ENCODE data around the gene TXNDC2. TPM values are rescaled to one million over a fixed set of nuclear protein-coding genes. Genes with fewer than 3 reads are reported as not detected.
A peak's percentile ranks its signal among the peaks of the same experiment; 100 is the strongest.

Gene TXNDC2
- total RNA-seq, 1 experiment from 2014 or later, result 0.28 TPM

- Histone ChIP-seq H4K5ac (ENCODE audit: insufficient read length, low read depth, low read length) (no peak within 1 kb of the TSS), H3K79me2 (ENCODE audit: insufficient read depth, low read length) (peaks cover 32% of the 10 kb centered on the region; the same call in 1 of the 2 replicates), H2BK5ac (ENCODE audit: insufficient read length, low read length) (peak within 1 kb of the TSS; percentile 3), H3K4me2 (ENCODE audit: insufficient read depth, insufficient read length, low read length) (peak within 1 kb of the TSS; percentile 86), H3K79me1 (ENCODE audit: insufficient read depth, low read depth, low read length, poor library complexity, severe bottlenecking) (no peaks in the 10 kb centered on the region), H2AK5ac (ENCODE audit: insufficient read length, low read length) (no peak within 1 kb of the TSS), H3K4ac (ENCODE audit: low read depth, low read length) (no peak within 1 kb of the TSS), H3K27me3 (ENCODE audit: insufficient read depth, low read length) (no peaks in the 10 kb centered on the region), H2AFZ (ENCODE audit: low read length) (no peak within 1 kb of the TSS), H3K23ac (ENCODE audit: insufficient read length, low read depth, low read length) (no peak within 1 kb of the TSS), H4K20me1 (ENCODE audit: control insufficient read depth, insufficient read depth, insufficient read length) (no peaks in the 10 kb centered on the region), H2BK15ac (ENCODE audit: low read depth, low read length) (no peak within 1 kb of the TSS), H3K18ac (ENCODE audit: insufficient read length, low read depth, low read length) (peak within 1 kb of the TSS; percentile 76), H4K8ac (replicated peaks; ENCODE audit: insufficient read length, low read depth, low read length) (no peak within 1 kb of the TSS), H3K14ac (ENCODE audit: insufficient read depth, low read length) (peak within 1 kb of the TSS; percentile 99), H3K4me1 (ENCODE audit: insufficient read depth, low read length) (no peaks in the 10 kb centered on the region; the same call in 1 of the 2 replicates), H3K27ac (ENCODE audit: insufficient read length, low read depth, low read length) (no peak within 1 kb of the TSS), H3K56ac (ENCODE audit: insufficient read length, low read depth, low read length) (no peak within 1 kb of the TSS), H2BK120ac (ENCODE audit: low read depth, low read length, poor library complexity, severe bottlenecking) (no peak within 1 kb of the TSS), H2BK20ac (ENCODE audit: low read depth, low read length, poor library complexity, severe bottlenecking) (no peak within 1 kb of the TSS), H3K23me2 (ENCODE audit: insufficient read length, low read depth, low read length, poor library complexity, severe bottlenecking) (peaks cover 4% of the 10 kb centered on the region), H3T11ph (ENCODE audit: low read length) (no peak within 1 kb of the TSS), H2BK12ac (ENCODE audit: insufficient read length, low read depth, low read length) (peak within 1 kb of the TSS; percentile 12), H3K9ac (ENCODE audit: extremely low read depth, insufficient read length, low read length) (peak within 1 kb of the TSS; percentile 89), H4K91ac (ENCODE audit: insufficient read length, low read depth, low read length) (no peak within 1 kb of the TSS), H3K9me3 (ENCODE audit: control insufficient read depth, low read depth, low read length) (no peaks in the 10 kb centered on the region)
- H3K27ac Mint-ChIP-seq, result peak within 1 kb of the TSS; percentile 24 to 86 (median 86); a peak in 6 of 7 replicates
- H3K4me3 Mint-ChIP-seq, result peak within 1 kb of the TSS; percentile 88 to 92
- H3K9me3 Mint-ChIP-seq, result 0 out of 5 replicates have a peak, but pooled peaks cover 0 to 3% of the 10 kb centered on the region in 2 experiments
- no peaks in the 10 kb centered on the region; the same call in 1 of the 2 replicates for H3K27me3 Mint-ChIP-seq (ENCODE audit: low read depth)
- H3K4me1 Mint-ChIP-seq, result peaks cover 25 to 27% of the 10 kb centered on the region in 2 experiments
- DNase-seq, result peak; percentile 95
- no CpG with 5 or more reads among the region's 87 CpGs for WGBS (ENCODE audit: extremely low coverage, insufficient read length, low lambda C conversion rate)
- H3K36me3 Mint-ChIP-seq (ENCODE audit: insufficient read depth in 1 of 3, low read depth in 3 of 3), result no peaks in the 10 kb centered on the region
- TF ChIP-seq, protein P1, sequence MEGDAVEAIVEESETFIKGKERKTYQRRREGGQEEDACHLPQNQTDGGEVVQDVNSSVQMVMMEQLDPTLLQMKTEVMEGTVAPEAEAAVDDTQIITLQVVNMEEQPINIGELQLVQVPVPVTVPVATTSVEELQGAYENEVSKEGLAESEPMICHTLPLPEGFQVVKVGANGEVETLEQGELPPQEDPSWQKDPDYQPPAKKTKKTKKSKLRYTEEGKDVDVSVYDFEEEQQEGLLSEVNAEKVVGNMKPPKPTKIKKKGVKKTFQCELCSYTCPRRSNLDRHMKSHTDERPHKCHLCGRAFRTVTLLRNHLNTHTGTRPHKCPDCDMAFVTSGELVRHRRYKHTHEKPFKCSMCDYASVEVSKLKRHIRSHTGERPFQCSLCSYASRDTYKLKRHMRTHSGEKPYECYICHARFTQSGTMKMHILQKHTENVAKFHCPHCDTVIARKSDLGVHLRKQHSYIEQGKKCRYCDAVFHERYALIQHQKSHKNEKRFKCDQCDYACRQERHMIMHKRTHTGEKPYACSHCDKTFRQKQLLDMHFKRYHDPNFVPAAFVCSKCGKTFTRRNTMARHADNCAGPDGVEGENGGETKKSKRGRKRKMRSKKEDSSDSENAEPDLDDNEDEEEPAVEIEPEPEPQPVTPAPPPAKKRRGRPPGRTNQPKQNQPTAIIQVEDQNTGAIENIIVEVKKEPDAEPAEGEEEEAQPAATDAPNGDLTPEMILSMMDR (conservative IDR thresholded peaks at IDR 0.05), result no peak
Observed at GRCh38 chr18:9913526-9914333, 28.0 kb downstream of the TXNDC2 start, which contains the start of gene VAPA. VAPA (plus strand) TSS chr18:9914016; CDS start chr18:9914257, 241 bp downstream.

All from H9 (cell line).